CD8-positive, alpha-beta memory T cell (primary cell): ENCODE results near the gene STK25. TPM values are rescaled to one million over a fixed set of nuclear protein-coding genes. Genes with fewer than 3 reads are reported as not detected.
"Not testable (repeated sequence)": the region's sequence is repeated elsewhere in the genome, so short reads cannot be mapped to it uniquely, and the experiment has no call there.

Experiments used
- CTCF ChIA-PET: fragments of 350-600 bp; sonication (Branson Sonifier 250); formaldehyde crosslinking; loops from one replicate; lab custom pipeline; 2021; ENCODE audit warnings: antibody characterized with exemption; lab: Charles Lee
- POLR2A ChIA-PET: fragments of 350-600 bp; sonication (Branson Sonifier 250); formaldehyde crosslinking; loops from one replicate; lab custom pipeline; 2021; ENCODE audit warnings: antibody characterized with exemption; lab: Charles Lee
- DNase-seq, 5 donors: peaks; one replicate each; pipeline versions ENCODE4 v3.0.0 to v3.0.0-alpha.2; 2020 to 2022; ENCODE audit warnings: mixed read lengths in 1 of 5
- H3K27ac ChIP-seq: one replicate; pipeline ENCODE4 v1.7.0; 2013; ENCODE audit warnings: low read depth, mild to moderate bottlenecking, low read length, moderate library complexity
- H3K27me3 ChIP-seq: 2 replicates; pipeline ENCODE4 v1.7.0; 2013; ENCODE audit warnings: low read length, mild to moderate bottlenecking; ENCODE audit not compliant: insufficient read depth, poor library complexity, severe bottlenecking
- H3K36me3 ChIP-seq: 2 replicates; pipeline ENCODE4 v1.7.0; 2013; ENCODE audit warnings: mild to moderate bottlenecking, low read length, moderate library complexity; ENCODE audit not compliant: insufficient read depth
- H3K4me1 ChIP-seq: 2 replicates; pipeline ENCODE4 v1.7.0; 2013; ENCODE audit warnings: mild to moderate bottlenecking, low read length, moderate library complexity; ENCODE audit not compliant: insufficient read depth
- H3K4me3 ChIP-seq: 2 replicates; pipeline ENCODE4 v1.7.0; 2013; ENCODE audit warnings: mild to moderate bottlenecking, low read length
- H3K9me3 ChIP-seq: 2 replicates; pipeline ENCODE4 v1.7.0; 2013; ENCODE audit warnings: mild to moderate bottlenecking, low read length
- H3K27ac Mint-ChIP-seq, 8 donors: one replicate each; pipeline ENCODE4 v1.8.0; 2020 to 2021; ENCODE audit warnings: mixed read lengths in 8 of 8, mild to moderate bottlenecking in 6 of 8, inconsistent platforms in 3 of 8, moderate library complexity in 3 of 8
- H3K27me3 Mint-ChIP-seq, 2 donors: one replicate each; pipeline ENCODE4 v1.8.0; 2020 to 2021; ENCODE audit warnings: mixed read lengths in 2 of 2, mild to moderate bottlenecking in 1 of 2, moderate library complexity in 1 of 2
- H3K36me3 Mint-ChIP-seq, 3 donors: one replicate each; pipeline ENCODE4 v1.8.0; 2020 to 2021; ENCODE audit warnings: mixed read lengths in 3 of 3, inconsistent platforms in 1 of 3, mild to moderate bottlenecking in 1 of 3
- H3K4me1 Mint-ChIP-seq, 3 donors: one replicate each; pipeline ENCODE4 v1.8.0; 2020 to 2021; ENCODE audit warnings: mixed read lengths in 3 of 3, inconsistent platforms in 1 of 3, mild to moderate bottlenecking in 1 of 3
- H3K4me3 Mint-ChIP-seq, 7 donors: one replicate each; pipeline ENCODE4 v1.8.0; 2020 to 2021; ENCODE audit warnings: mixed read lengths in 7 of 7, mild to moderate bottlenecking in 6 of 7, moderate library complexity in 4 of 7, inconsistent platforms in 2 of 7
- H3K9me3 Mint-ChIP-seq, 5 donors: one replicate each; pipeline ENCODE4 v1.8.0; 2020 to 2022; ENCODE audit warnings: mixed read lengths in 5 of 5, mild to moderate bottlenecking in 3 of 5, moderate library complexity in 2 of 5, inconsistent platforms in 1 of 5
- polyA plus RNA-seq: library from polyadenylated mRNA; unstranded; fragments of 300-500 nt; fragmentation: Illumina TruSeq; gene quantifications from one replicate; pipeline ENCODE4 v1.2.3, GENCODE V29; 2021
- total RNA-seq, 2 experiments: library from RNA; stranded (reverse); gene quantifications; one replicate each; pipeline ENCODE4 v1.2.3, GENCODE V29; 2021

STK25 gene
- total and polyA plus RNA-seq, 3 experiments from 2014 or later: 86.3 to 96.2 (median 95.0) TPM

- H3K36me3 Mint-ChIP-seq: peaks cover 0 to 6% (median 0%) of the 10 kb centered on the region in 3 donors
- H3K4me1 Mint-ChIP-seq: no peaks in the 10 kb centered on the region
- DNase-seq: peak in 1 of 5 donors; percentile 30
- POLR2A ChIA-PET: no interaction called here
- no peak overlapping the region for H3K27ac Mint-ChIP-seq
- Histone ChIP-seq H3K27me3 (no peaks in the 10 kb centered on the region), H3K4me1 (no peaks in the 10 kb centered on the region), H3K9me3 (no peaks in the 10 kb centered on the region), H3K36me3 (no peaks in the 10 kb centered on the region), H3K4me3 (no peak overlapping the region), H3K27ac (no peak overlapping the region)
- H3K4me3 Mint-ChIP-seq: no peak overlapping the region
- no peaks in the 10 kb centered on the region for H3K9me3 Mint-ChIP-seq
- H3K27me3 Mint-ChIP-seq: peaks cover 7 to 24% of the 10 kb centered on the region in 2 donors
- CTCF ChIA-PET: no interaction called here
Measured at GRCh38 chr2:241534701-241535375, 26.5 kb upstream of the STK25 start.

GRCh38 chr2:241534293-241534692 is 25.9 kb upstream of the STK25 start:
- Mint-ChIP-seq H3K9me3 (no peaks in the 10 kb centered on the region), H3K4me1 (no peaks in the 10 kb centered on the region), H3K27me3 (peaks cover 7 to 24% of the 10 kb centered on the region in 2 donors), H3K36me3 (peaks cover 0 to 6% (median 0%) of the 10 kb centered on the region in 3 donors), H3K27ac (no peak overlapping the region), H3K4me3 (no peak overlapping the region)
- no peaks in the 10 kb centered on the region for H3K4me1 ChIP-seq
- H3K9me3 ChIP-seq: no peaks in the 10 kb centered on the region
- H3K27ac ChIP-seq: no peak overlapping the region
- H3K36me3 ChIP-seq: no peaks in the 10 kb centered on the region
- POLR2A ChIA-PET: no interaction called here
- DNase-seq: no peak
- no peaks in the 10 kb centered on the region for H3K27me3 ChIP-seq
- CTCF ChIA-PET: no interaction called here
- no peak overlapping the region for H3K4me3 ChIP-seq

GRCh38 chr2:241532733-241533601 is 24.6 kb upstream of the STK25 start:
- Mint-ChIP-seq H3K27me3 (peaks cover 0 to 15% of the 10 kb centered on the region in 2 donors), H3K9me3 (no peaks in the 10 kb centered on the region), H3K27ac (no peak overlapping the region), H3K4me3 (peak overlapping the region in 1 of 7 donors; percentile 37), H3K36me3 (no peaks in the 10 kb centered on the region), H3K4me1 (no peaks in the 10 kb centered on the region)
- Histone ChIP-seq H3K36me3 (no peaks in the 10 kb centered on the region), H3K4me3 (no peak overlapping the region), H3K9me3 (no peaks in the 10 kb centered on the region), H3K4me1 (no peaks in the 10 kb centered on the region), H3K27me3 (no peaks in the 10 kb centered on the region), H3K27ac (no peak overlapping the region)
- DNase-seq: peak in 1 of 5 donors; percentile 20
- ChIA-PET CTCF (no interaction called here), POLR2A (no interaction called here)

GRCh38 chr2:241532168-241532567 is 23.8 kb upstream of the STK25 start:
- no peak overlapping the region for H3K4me3 ChIP-seq
- no peaks in the 10 kb centered on the region for H3K27me3 ChIP-seq
- no peaks in the 10 kb centered on the region for H3K4me1 ChIP-seq
- no peaks in the 10 kb centered on the region for H3K9me3 ChIP-seq
- no peak overlapping the region for H3K4me3 Mint-ChIP-seq
- peaks cover 0 to 12% of the 10 kb centered on the region in 2 donors for H3K27me3 Mint-ChIP-seq
- H3K36me3 Mint-ChIP-seq: no peaks in the 10 kb centered on the region
- DNase-seq: peak in 1 of 5 donors; percentile 6
- no peak overlapping the region for H3K27ac Mint-ChIP-seq
- no peaks in the 10 kb centered on the region for H3K4me1 Mint-ChIP-seq
- ChIA-PET CTCF (no interaction called here), POLR2A (no interaction called here)
- H3K36me3 ChIP-seq: no peaks in the 10 kb centered on the region
- no peaks in the 10 kb centered on the region for H3K9me3 Mint-ChIP-seq
- no peak overlapping the region for H3K27ac ChIP-seq

GRCh38 chr2:241531161-241531722 is 22.9 kb upstream of the STK25 start:
- H3K4me3 Mint-ChIP-seq: no peak overlapping the region
- H3K27ac ChIP-seq: no peak overlapping the region
- no peak overlapping the region for H3K27ac Mint-ChIP-seq
- peaks cover 0 to 4% (median 0%) of the 10 kb centered on the region in 3 donors for H3K36me3 Mint-ChIP-seq
- H3K9me3 Mint-ChIP-seq: peaks cover 2 to 4% (median 2%) of the 10 kb centered on the region in 5 donors
- no peak for DNase-seq
- no peaks in the 10 kb centered on the region for H3K4me1 ChIP-seq
- POLR2A ChIA-PET: no interaction called here
- no peaks in the 10 kb centered on the region for H3K27me3 ChIP-seq
- CTCF ChIA-PET: no interaction called here
- H3K4me1 Mint-ChIP-seq: no peaks in the 10 kb centered on the region
- H3K4me3 ChIP-seq: no peak overlapping the region
- H3K27me3 Mint-ChIP-seq: peaks cover 0 to 8% of the 10 kb centered on the region in 2 donors
- H3K9me3 ChIP-seq: no peaks in the 10 kb centered on the region
- H3K36me3 ChIP-seq: no peaks in the 10 kb centered on the region

GRCh38 chr2:241530571-241530970 is 22.2 kb upstream of the STK25 start:
- peaks cover 4 to 7% (median 5%) of the 10 kb centered on the region in 5 donors for H3K9me3 Mint-ChIP-seq
- no peak overlapping the region for H3K27ac Mint-ChIP-seq
- Histone ChIP-seq H3K4me1 (no peaks in the 10 kb centered on the region), H3K9me3 (no peaks in the 10 kb centered on the region), H3K4me3 (no peak overlapping the region), H3K27ac (no peak overlapping the region), H3K27me3 (no peaks in the 10 kb centered on the region), H3K36me3 (no peaks in the 10 kb centered on the region)
- H3K4me1 Mint-ChIP-seq: no peaks in the 10 kb centered on the region
- POLR2A ChIA-PET: no interaction called here
- DNase-seq: no peak
- peaks cover 0 to 8% (median 0%) of the 10 kb centered on the region in 3 donors for H3K36me3 Mint-ChIP-seq
- H3K27me3 Mint-ChIP-seq: peaks cover 0 to 8% of the 10 kb centered on the region in 2 donors
- CTCF ChIA-PET: no interaction called here
- no peak overlapping the region for H3K4me3 Mint-ChIP-seq

GRCh38 chr2:241525818-241526780 is 17.7 kb upstream of the STK25 start:
- H3K4me1 Mint-ChIP-seq, H3K9me3 Mint-ChIP-seq, DNase-seq, H3K36me3 Mint-ChIP-seq, H3K27ac ChIP-seq, H3K4me1 ChIP-seq, H3K27me3 ChIP-seq, CTCF ChIA-PET, H3K4me3 ChIP-seq, H3K4me3 Mint-ChIP-seq, H3K36me3 ChIP-seq, H3K9me3 ChIP-seq: not testable (repeated sequence)
- Mint-ChIP-seq H3K27ac (peak overlapping the region in 1 of 8 donors; percentile 38), H3K27me3 (peaks cover 6 to 12% of the 10 kb centered on the region in 2 donors)
- POLR2A ChIA-PET: interaction anchor here (0.6 kb wide), 1 partner anchor 958 kb away, joined by 3 read pairs; the partner anchor contains the start of gene RNPEPL1
